Measurements from ENCODE around the gene DHH.

DNA sequence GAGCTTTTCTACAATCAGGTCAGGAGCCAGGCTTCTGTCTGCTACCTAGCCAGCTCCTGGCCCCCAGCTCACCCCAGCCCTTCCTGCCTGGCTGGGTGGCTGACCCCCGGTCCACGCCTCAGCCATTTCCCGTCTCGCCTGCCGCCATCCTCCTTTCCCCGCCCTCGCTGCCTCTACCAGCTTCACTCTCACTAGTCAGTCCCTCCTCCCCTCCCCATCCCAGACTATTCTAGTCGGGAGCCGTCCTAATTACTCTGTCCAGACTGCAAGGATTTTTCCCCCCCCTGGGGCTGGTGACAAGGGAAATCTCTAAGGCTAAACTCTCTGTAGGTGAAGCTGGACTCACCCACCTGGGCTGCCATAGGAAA is 825 bp downstream of the DHH start:
- TF ChIP-seq EP300 (IDR thresholded peaks at IDR 0.05) = no peak
- TF ChIP-seq POLR2AphosphoS5 (IDR thresholded peaks at IDR 0.05) = peak in 1 of 2 donors; percentile 18
- TF ChIP-seq, protein P1, sequence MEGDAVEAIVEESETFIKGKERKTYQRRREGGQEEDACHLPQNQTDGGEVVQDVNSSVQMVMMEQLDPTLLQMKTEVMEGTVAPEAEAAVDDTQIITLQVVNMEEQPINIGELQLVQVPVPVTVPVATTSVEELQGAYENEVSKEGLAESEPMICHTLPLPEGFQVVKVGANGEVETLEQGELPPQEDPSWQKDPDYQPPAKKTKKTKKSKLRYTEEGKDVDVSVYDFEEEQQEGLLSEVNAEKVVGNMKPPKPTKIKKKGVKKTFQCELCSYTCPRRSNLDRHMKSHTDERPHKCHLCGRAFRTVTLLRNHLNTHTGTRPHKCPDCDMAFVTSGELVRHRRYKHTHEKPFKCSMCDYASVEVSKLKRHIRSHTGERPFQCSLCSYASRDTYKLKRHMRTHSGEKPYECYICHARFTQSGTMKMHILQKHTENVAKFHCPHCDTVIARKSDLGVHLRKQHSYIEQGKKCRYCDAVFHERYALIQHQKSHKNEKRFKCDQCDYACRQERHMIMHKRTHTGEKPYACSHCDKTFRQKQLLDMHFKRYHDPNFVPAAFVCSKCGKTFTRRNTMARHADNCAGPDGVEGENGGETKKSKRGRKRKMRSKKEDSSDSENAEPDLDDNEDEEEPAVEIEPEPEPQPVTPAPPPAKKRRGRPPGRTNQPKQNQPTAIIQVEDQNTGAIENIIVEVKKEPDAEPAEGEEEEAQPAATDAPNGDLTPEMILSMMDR (IDR thresholded peaks at IDR 0.05) = no peak
- no peak for TF ChIP-seq POLR2A (IDR thresholded peaks at IDR 0.05)

Measured in upper lobe of left lung (tissue), 4 donors.